ENCODE results near the gene PTPRA.

GRCh38 chr20:3027987-3028386 lies 154.7 kb downstream of the PTPRA start:
- TF ChIP-seq CTCF (IDR thresholded peaks at IDR 0.05; ENCODE audit: low read depth, low read length, poor library complexity, severe bottlenecking): no peak
- no peak for TF ChIP-seq EZH2phosphoT487 (IDR thresholded peaks at IDR 0.05; ENCODE audit: borderline replicate concordance, low read length)
